ENCODE results near the gene TIMM23.

The TIMM23 gene

DNA sequence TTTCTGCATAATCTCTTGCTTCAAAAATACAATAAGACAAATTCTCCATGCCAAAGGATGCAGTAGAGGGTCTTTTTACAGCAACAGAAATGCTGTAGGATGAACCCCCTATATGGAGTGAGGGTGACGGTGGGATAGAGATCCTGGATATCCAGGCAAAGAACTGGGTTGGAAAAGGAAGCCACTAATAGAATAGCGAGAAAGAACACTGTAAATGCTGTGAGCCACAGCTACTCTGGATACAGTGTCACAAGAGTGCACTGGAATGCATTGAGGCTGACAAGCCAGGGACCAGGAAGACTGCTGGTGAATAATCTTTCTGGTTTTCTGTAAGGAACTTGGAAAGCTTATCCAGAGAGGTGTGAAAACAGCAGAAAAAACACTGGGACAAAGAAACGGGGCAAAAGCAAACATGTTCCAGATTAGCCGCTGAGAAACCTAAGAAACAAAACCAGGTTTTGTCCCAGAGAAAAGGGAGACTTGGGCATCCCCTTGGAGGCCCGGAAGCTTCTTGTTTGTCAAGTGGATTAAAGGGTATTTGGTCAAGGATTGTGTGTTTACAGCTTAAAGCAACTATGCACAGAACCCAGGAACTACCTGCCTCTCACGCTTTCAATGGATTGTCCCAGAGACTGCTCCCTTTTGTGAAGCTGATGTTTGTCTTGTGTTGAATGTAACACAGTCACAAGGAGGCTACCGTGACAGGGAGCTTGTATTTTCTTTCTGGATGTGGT is 79.9 kb downstream of the TIMM23 start:
- no peak for DNase-seq (ENCODE audit: low read depth, low spot score)

- no peak for DNase-seq (ENCODE audit: low read depth, low spot score)
These were observed 80.6 kb downstream of the TIMM23 start for GRCh38 chr10:46052791-46053375.

Measured in iPS DF 19.7 (cell line).